Fibroblast of mammary gland (primary cell): Measurements from ENCODE around the gene POLA2.

ENCODE experiments used
- DNase-seq: peaks from one replicate; pipeline ENCODE4 v3.0.0-alpha.2; 2010; ENCODE audit warnings: low read depth
- H3K4me3 ChIP-seq: 2 replicates; pipeline ENCODE4 v1.5.1; 2011; ENCODE audit warnings: low read depth, mild to moderate bottlenecking, low read length, moderate library complexity; ENCODE audit not compliant: control insufficient read depth
- CTCF ChIP-seq: conservative IDR thresholded peaks from 2 replicates; pipeline ENCODE4 v1.5.1; 2011; ENCODE audit warnings: low read depth, low read length, inconsistent platforms; ENCODE audit not compliant: control insufficient read depth, insufficient read depth

The POLA2 gene

GRCh38 chr11:65301491-65302329, 39.9 kb downstream of the POLA2 start:
- no peak for TF ChIP-seq CTCF
- no peak for DNase-seq
- H3K4me3 ChIP-seq = no peak overlapping the region

- no peak for DNase-seq
- no peak overlapping the region for H3K4me3 ChIP-seq
- TF ChIP-seq CTCF = no peak
Observed at GRCh38 chr11:65303555-65303954, 41.8 kb downstream of the POLA2 start.

GRCh38 chr11:65304110-65304509, 42.3 kb downstream of the POLA2 start:
- no peak for TF ChIP-seq CTCF
- no peak for DNase-seq
- no peak overlapping the region for H3K4me3 ChIP-seq

- no peak for DNase-seq
- H3K4me3 ChIP-seq = no peak overlapping the region
- no peak for TF ChIP-seq CTCF
Observed at GRCh38 chr11:65304613-65305012, 42.9 kb downstream of the POLA2 start.

- TF ChIP-seq CTCF = no peak
- peak; percentile 68 for DNase-seq
- no peak overlapping the region for H3K4me3 ChIP-seq
Observed at GRCh38 chr11:65305501-65306268, 43.9 kb downstream of the POLA2 start.

GRCh38 chr11:65307298-65308229, 45.8 kb downstream of the POLA2 start:
- DNase-seq = no peak
- no peak for TF ChIP-seq CTCF
- no peak overlapping the region for H3K4me3 ChIP-seq
